Astrocyte of the cerebellum (primary cell): ENCODE measurements around the gene ZSCAN32.
A peak's percentile ranks its signal among the peaks of the same experiment; 100 is the strongest.

Source experiments
- DNase-seq: peaks from one replicate; pipeline ENCODE4 v3.0.0-alpha.2; 2011; ENCODE audit warnings: low read depth
- H3K4me3 ChIP-seq: 2 replicates; pipeline ENCODE4 v1.5.1; 2011; ENCODE audit warnings: mild to moderate bottlenecking, low read depth, low read length, moderate library complexity
- CTCF ChIP-seq: IDR thresholded peaks from 2 replicates; pipeline ENCODE4 v1.5.1; 2012; ENCODE audit warnings: low read length, low read depth, moderate library complexity, mild to moderate bottlenecking; ENCODE audit errors: missing control alignments
- in situ Hi-C: cut with HindIII; loops from 2 replicates; pipeline ENCODE4 v1.10.0; 2017; ENCODE audit warnings: low sequenced_read_pairs

The ZSCAN32 gene

GRCh38 chr16:3400779-3401688 is at the start of gene ZSCAN32, which contains the start of gene ZNF174:
TSS of gene ZSCAN32 (minus strand) at chr16:3401004. CDS start at chr16:3397557, 3,447 bp downstream.
TSS of gene ZNF174 (plus strand) at chr16:3401215. CDS start at chr16:3402005, 790 bp downstream.
- peak within 1 kb of the TSS; percentile 87 for H3K4me3 ChIP-seq
- in situ Hi-C loops: loop anchor here (5.0 kb wide), 1 partner anchor 84 kb away; no protein-coding TSS in a partner anchor
- peak; percentile 98 for DNase-seq
- no peak for TF ChIP-seq CTCF

GRCh38 chr16:3444032-3444388 is 43.2 kb upstream of the ZSCAN32 start:
- in situ Hi-C loops: loop anchor here (10.0 kb wide), 1 partner anchor 61 kb away; the partner anchor contains the start of gene CLUAP1
- H3K4me3 ChIP-seq: peak overlapping the region; percentile 63
- peak; percentile 37 for DNase-seq
- TF ChIP-seq CTCF: no peak

DNA sequence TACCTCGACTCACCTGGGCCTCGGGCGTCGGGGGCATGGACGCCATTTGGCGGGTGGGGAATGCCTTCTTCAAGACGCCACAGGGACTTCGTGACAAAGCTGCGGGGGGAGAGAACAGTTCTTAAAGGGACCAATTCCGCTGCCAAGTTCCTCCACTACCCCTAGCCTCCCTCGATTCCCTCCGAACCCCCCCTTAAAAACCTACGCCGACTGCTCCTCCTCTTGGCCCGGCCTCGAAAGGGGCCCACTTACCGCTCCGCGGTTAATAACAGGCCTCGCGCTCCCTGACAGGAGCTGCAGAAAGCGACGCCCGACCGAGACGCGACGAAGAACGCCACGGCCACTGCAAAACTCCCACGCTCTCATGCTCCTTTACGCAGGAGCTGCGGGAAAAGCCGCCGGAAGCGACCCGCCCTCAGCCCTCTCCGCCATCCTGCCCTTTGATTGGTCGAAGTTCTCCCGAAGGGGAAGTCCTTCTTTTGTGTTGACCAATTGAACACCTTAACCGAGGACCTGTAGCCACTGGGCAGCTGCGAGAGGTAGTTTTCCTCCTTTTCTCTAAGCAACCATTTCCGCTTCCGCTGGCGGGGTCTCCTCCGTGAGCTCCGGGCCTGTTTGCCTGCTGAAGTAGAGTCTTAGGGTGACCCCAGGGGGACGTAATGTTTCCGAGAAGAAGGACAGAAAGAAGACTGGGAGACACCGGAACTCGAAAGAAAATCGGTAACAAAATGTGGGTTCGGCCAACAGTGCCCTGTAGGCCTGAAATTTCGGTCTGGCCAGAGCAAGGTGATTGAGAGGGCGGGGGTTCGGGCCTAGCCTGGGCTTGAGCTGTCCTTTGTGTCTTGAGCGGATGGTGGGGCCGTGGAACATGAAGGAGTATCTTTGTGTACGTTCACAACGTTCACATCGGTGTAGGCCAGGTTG is 42.6 kb upstream of the ZSCAN32 start, which contains the start of the genes NAA60 and ZNF597:
Gene NAA60, plus strand, starts transcription at position 573 of the 924 bp plus-strand sequence. CDS start 32,548 bp downstream, outside the sequence.
Gene ZNF597, minus strand, starts transcription at position 397 of the 924 bp plus-strand sequence. Its CDS starts 351 bp downstream, at position 46.
- DNase-seq: peak; percentile 84
- H3K4me3 ChIP-seq: peak within 1 kb of the TSS; percentile 63
- TF ChIP-seq CTCF: no peak
- in situ Hi-C loops: loop anchor here (10.0 kb wide), 1 partner anchor 61 kb away; the partner anchor contains the start of gene CLUAP1

GRCh38 chr16:3439637-3440036 is 38.8 kb upstream of the ZSCAN32 start:
- no peak for DNase-seq
- TF ChIP-seq CTCF: no peak
- H3K4me3 ChIP-seq: no peak overlapping the region
- in situ Hi-C loops: loop anchor here (10.0 kb wide), 1 partner anchor 65 kb away; the partner anchor contains the start of gene CLUAP1

- in situ Hi-C loops: no loop called here
- no peak overlapping the region for H3K4me3 ChIP-seq
- no peak for DNase-seq
- TF ChIP-seq CTCF: no peak
These were observed 33.6 kb upstream of the ZSCAN32 start for GRCh38 chr16:3434373-3434772.

DNA sequence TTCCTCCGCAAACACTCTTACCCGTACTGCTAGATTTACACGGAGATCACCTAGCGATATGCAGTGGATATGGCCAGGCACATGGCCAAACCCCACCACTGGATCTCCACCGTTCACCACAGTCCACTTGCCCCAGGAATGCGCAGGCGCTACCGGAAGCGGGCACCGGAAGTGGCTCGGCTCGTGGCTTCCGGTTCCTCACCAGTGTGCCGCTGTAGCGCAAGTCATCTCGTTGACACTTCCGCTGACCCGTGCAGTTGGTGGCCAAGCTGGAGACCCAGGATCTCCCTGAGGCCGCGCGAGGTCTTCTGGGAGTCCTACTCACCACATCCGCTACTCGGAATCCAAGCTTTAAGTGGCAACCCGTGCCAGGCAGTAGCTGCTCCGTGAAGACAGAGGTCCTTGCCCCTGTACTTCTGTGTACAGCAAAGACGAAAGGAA is 31.0 kb upstream of the ZSCAN32 start:
- in situ Hi-C loops: no loop called here
- no peak for DNase-seq
- peak overlapping the region; percentile 4 for H3K4me3 ChIP-seq
- no peak for TF ChIP-seq CTCF
